Aorta (tissue), 5 donors: ENCODE measurements around the gene ZNF319. TPM values are rescaled to one million over a fixed set of nuclear protein-coding genes. Genes with fewer than 3 reads are reported as not detected.

Experiments
- ATAC-seq: fragments of 200-7000 bp; cut with Tn5 transposase; one replicate; pipeline ENCODE4 v1.9.1; 2022; ENCODE audit warnings: moderate library complexity; ENCODE audit not compliant: low FRiP score
- DNase-seq, 2 donors: peaks; one replicate each; pipeline ENCODE4 v3.0.0-alpha.2; 2020
- H3K27ac ChIP-seq, 2 donors: one replicate each; pipeline ENCODE4 v1.5.1; 2013; ENCODE audit warnings: low read length in 2 of 2, mild to moderate bottlenecking in 2 of 2, moderate library complexity in 2 of 2, control low read depth in 1 of 2, inconsistent platforms in 1 of 2, low read depth in 1 of 2
- H3K27me3 ChIP-seq, 2 donors: one replicate each; pipeline ENCODE4 v1.6.1; 2013; ENCODE audit warnings: control low read depth in 1 of 2, low read length in 1 of 2, mild to moderate bottlenecking in 1 of 2, moderate library complexity in 1 of 2; ENCODE audit not compliant: insufficient read depth in 2 of 2, control insufficient read depth in 1 of 2
- H3K36me3 ChIP-seq, 2 donors: one replicate each; pipeline ENCODE4 v1.6.1; 2013; ENCODE audit warnings: control low read depth in 1 of 2, low read length in 1 of 2, mild to moderate bottlenecking in 1 of 2; ENCODE audit not compliant: insufficient read depth in 2 of 2, control insufficient read depth in 1 of 2
- H3K4me1 ChIP-seq, 2 donors: one replicate each; pipeline ENCODE4 v1.6.1; 2013; ENCODE audit warnings: low read length in 2 of 2, control low read depth in 1 of 2, mild to moderate bottlenecking in 1 of 2, moderate library complexity in 1 of 2; ENCODE audit not compliant: insufficient read depth in 2 of 2, control insufficient read depth in 1 of 2
- H3K4me3 ChIP-seq, 2 donors: one replicate each; pipeline ENCODE4 v1.5.1; 2013; ENCODE audit warnings: low read length in 2 of 2, control low read depth in 1 of 2, mild to moderate bottlenecking in 1 of 2
- H3K9me3 ChIP-seq: one replicate; pipeline ENCODE4 v1.6.1; 2013; ENCODE audit warnings: mild to moderate bottlenecking, low read length; ENCODE audit not compliant: control insufficient read depth
- WGBS, 2 donors: extraction: QIAGEN DNeasy Blood & Tissue Kit; methylation state at CpG; one replicate each; pipeline ENCODE4 v1.1.7; 2013; 5-methylcytosine and 5-hydroxymethylcytosine counted together
- intact Hi-C, 2 donors: fragments of 100-400 bp; cut with DNase I; formaldehyde crosslinking; loops; one replicate each; pipeline versions ENCODE4 v1.14.2 to v1.15.0; 2022
- polyA plus RNA-seq, 2 donors: library from polyadenylated mRNA; stranded (reverse); fragments of 200-250 nt; gene quantifications; one replicate each; pipeline ENCODE4 v1.2.3, GENCODE V29; 2013
- total RNA-seq, 2 donors: library from RNA; stranded (reverse); fragmentation: NEBNext Ultra II Directional; extraction: Animal tissue kit (Norgen Biotek cat#: 25700); gene quantifications; one replicate each; pipeline ENCODE4 v1.2.1, GENCODE V29; 2021
- donor health status: healthy with polysubstance abuse.
- donor health status: Bipolar disorder and iron deficiency.
- donor health status: DM: no; HTN: no; CAD: no.
- donor health status: DM: no; HTN: no; CAD: no.
- donor health status: DM: yes; HTN: yes; CAD: no.

Gene ZNF319
- total and polyA plus RNA-seq, 4 donors: 1.6 to 10.6 (median 5.6) TPM

DNA sequence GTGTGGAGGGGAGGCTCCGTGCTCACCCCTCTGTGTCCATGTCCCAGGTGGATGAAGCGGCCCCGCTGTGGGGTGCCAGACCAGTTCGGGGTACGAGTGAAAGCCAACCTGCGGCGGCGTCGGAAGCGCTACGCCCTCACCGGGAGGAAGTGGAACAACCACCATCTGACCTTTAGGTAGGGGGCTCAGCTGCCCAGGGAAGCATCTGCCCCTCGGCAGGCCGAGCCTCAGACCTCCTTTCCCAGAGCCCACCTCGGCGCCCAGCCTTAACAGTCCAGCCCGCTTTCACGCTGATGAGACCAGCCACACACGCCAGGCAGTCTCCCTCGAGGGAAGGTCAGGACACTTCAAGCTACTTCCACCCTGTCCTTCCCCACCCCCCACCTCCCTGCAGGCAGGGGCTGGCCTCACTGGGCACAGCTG is 37.8 kb upstream of the ZNF319 start:
- Histone ChIP-seq H3K9me3 (no peaks in the 10 kb centered on the region), H3K27me3 (no peaks in the 10 kb centered on the region), H3K27ac (no peak overlapping the region), H3K4me3 (no peak overlapping the region), H3K4me1 (no peaks in the 10 kb centered on the region), H3K36me3 (no peaks in the 10 kb centered on the region)
- 96 to 98% methylated on average over 20 of the region's 20 CpGs for WGBS, 2 donors
- intact Hi-C loops: no loop called here
- ATAC-seq: no peak
- DNase-seq: no peak

DNA sequence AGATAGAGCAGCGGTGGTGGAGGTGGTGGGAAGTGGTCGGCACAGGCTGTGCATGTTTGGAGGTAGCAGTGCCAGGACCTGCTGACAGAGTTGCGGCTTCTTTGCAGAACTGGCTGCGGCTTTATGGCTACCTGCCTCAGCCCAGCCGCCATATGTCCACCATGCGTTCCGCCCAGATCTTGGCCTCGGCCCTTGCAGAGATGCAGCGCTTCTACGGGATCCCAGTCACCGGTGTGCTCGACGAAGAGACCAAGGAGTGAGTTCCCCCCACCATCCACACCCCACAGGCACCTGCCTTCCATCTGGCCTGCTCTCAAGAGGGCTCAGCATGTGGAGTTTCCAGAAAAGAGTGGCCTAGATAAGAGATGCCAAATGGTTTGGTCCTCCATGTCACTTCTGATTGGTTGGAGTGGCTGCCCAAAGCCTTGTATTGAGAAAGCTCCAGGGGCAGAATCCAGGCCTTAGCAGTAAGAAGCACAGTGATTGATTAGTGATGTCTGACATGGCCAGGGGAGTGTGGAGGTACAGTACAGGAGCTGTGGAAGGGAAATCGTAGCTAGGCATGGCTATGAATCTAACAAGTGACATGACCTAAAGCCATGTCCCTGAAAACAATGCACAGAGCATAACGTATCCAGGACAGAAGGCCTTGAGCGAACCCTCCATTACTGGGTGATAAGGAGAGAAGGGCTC is 37.0 kb upstream of the ZNF319 start:
- Histone ChIP-seq H3K27me3 (no peaks in the 10 kb centered on the region), H3K27ac (no peak overlapping the region), H3K9me3 (no peaks in the 10 kb centered on the region), H3K4me1 (no peaks in the 10 kb centered on the region), H3K4me3 (no peak overlapping the region), H3K36me3 (no peaks in the 10 kb centered on the region)
- DNase-seq (no peak), ATAC-seq (no peak)
- intact Hi-C loops: no loop called here
- WGBS, 2 donors: 95 to 96% methylated on average over 16 of the region's 16 CpGs

DNA sequence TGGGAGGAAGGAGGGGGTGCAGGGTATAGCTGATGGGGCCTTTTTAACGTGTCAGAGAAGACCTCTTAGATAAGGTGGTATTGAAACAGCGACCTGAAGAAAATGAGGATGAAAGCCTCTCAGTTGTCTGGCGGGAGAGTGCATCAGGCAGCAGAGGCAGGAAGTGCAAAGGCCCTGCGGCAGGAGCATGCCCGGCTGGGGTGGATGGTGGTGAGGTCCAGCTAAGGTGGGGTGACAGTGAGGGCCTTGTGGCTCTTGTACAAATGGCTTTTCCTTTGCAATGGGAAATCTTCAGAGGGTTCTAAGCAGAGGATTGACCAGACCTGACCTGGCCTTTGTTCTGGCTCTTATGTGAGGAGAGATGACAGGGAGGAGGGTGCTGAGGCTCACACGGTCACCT is 36.5 kb upstream of the ZNF319 start:
- Histone ChIP-seq H3K4me1 (no peaks in the 10 kb centered on the region), H3K27ac (no peak overlapping the region), H3K27me3 (no peaks in the 10 kb centered on the region), H3K4me3 (no peak overlapping the region), H3K36me3 (no peaks in the 10 kb centered on the region), H3K9me3 (no peaks in the 10 kb centered on the region)
- 95 to 97% methylated on average over 6 of the region's 6 CpGs for WGBS, 2 donors
- DNase-seq (no peak), ATAC-seq (no peak)
- intact Hi-C loops: no loop called here

DNA sequence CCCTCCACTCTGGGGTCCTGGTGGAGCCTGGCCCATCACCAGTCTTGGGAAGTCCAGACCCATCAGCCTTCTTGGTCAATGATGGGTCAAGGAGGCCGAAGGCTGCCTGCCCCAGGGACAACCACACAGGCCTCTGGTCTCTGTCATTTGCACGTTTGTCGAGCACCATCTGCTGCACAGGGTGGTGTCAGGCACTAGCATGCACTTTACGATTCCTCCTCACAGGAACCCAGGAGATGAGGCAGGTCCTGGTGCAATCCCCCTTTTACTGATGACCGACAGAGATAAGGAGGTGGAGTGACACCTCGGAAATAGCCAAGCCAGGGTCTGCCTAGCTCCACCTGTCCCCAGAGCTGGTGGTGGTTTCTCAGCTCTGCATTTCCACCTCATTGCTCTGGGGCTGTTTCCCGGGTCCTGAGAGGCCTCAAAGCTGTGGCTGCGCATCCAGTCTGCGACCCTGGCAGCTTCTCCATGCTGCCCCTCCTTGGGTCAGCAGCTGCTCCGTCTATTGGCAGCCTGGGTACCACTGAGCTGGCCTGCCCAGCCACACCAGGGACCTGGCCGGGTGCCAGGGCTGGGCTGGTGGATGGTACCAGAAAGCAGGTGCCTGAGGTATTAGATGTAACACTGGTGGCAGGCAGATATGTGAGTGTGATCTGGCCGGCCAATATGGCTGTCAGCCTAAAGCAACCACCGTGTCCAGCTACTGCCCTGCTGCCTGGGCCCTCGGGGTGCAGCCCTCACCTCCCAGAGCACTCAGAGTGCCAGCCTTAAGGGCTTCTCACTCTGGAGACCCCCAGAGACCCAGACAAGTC is 35.1 kb upstream of the ZNF319 start:
- no peaks in the 10 kb centered on the region for H3K4me1 ChIP-seq
- intact Hi-C loops: no loop called here
- no peaks in the 10 kb centered on the region for H3K9me3 ChIP-seq
- ATAC-seq: no peak
- no peaks in the 10 kb centered on the region for H3K27me3 ChIP-seq
- H3K4me3 ChIP-seq: no peak overlapping the region
- WGBS, 2 donors: 85% methylated on average over 14 of the region's 14 CpGs
- no peaks in the 10 kb centered on the region for H3K36me3 ChIP-seq
- no peak for DNase-seq
- H3K27ac ChIP-seq: no peak overlapping the region

DNA sequence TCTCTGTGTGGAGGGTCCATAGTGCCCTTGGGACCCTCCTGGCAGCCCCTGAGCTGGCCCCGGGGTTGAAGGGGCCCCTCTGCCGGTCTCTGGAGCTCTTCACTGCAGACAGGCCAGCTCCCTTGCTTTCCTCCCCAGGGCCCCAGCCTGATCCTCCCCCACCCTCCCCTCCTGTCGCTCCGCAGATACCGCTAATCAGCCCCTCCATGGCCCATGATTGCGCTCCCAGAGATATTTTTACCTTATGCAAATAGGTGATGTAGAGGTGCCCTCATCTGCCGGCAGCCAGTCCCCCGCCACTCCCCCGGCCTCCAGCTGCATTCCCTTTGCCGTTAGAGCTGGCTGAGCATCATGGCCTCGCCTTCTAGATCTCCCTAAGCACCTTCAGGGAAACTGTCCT is 34.3 kb upstream of the ZNF319 start:
- no peaks in the 10 kb centered on the region for H3K36me3 ChIP-seq
- H3K27me3 ChIP-seq: no peaks in the 10 kb centered on the region
- intact Hi-C loops: no loop called here
- 86 to 89% methylated on average over 11 of the region's 11 CpGs for WGBS, 2 donors
- ATAC-seq: no peak
- H3K9me3 ChIP-seq: no peaks in the 10 kb centered on the region
- no peak for DNase-seq
- H3K27ac ChIP-seq: no peak overlapping the region
- no peak overlapping the region for H3K4me3 ChIP-seq
- no peaks in the 10 kb centered on the region for H3K4me1 ChIP-seq

DNA sequence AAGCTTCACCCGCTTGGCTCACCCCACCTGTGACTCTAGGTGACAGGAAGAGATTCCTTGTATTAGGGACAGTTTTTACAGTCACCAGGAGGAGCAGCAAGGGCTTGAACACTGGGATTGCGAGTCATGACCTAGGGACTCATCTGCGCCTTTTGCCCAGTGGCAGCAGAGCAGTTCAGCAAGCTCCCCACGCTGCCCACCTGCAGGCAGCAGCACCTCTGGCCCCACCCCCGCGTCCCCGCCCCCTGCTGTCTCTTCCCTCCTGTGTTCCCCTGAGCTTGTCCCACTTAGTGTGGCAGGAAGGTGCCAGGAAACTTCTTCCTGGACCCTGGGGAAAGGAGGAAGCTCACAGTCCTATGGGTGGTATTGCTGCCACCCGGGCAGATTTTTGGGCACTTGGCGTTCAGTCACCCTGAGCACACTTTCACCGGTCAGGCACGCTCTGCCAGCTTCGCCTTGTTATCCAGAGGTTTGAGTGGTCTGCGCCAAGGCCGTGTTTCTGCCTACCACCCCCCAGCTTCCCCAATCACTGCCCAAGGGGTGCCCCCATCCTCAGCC is 33.7 kb upstream of the ZNF319 start:
- no peaks in the 10 kb centered on the region for H3K4me1 ChIP-seq
- 89 to 91% methylated on average over 14 of the region's 14 CpGs for WGBS, 2 donors

DNA sequence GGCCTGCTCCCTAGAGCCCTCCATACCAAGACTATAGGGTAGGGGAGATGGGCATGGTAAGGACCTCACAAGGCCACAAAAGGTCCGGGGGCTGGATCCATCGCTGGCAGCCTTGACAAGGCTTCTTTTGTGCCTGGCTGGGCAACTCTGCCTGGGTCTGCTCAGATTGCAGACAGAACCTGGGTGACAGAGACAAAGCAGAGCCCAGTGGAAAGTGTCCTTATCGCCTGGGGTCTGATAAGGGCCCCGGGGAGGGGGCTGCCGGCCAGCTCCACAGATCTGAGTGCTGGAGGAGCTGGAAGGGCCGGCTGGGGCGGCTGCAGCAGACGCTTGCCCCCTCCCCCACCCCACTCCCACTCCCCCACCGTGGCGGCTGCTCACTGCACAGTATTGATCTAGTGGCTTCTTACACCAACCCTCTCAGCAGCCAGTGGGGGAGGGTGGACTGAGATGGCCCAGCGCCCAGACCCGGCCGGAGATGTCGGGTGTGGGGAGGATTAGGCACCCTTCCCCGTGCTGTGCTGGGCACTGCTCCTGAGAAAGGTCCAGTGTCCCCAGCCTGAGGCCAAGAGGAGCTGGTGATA is 32.3 kb upstream of the ZNF319 start:
- ATAC-seq (no peak), DNase-seq (no peak)
- intact Hi-C loops: no loop called here
- no peak overlapping the region for H3K4me3 ChIP-seq
- WGBS, 2 donors: 18 to 19% methylated on average over 15 of the region's 15 CpGs
- H3K27me3 ChIP-seq: no peaks in the 10 kb centered on the region
- no peaks in the 10 kb centered on the region for H3K9me3 ChIP-seq
- H3K36me3 ChIP-seq: no peaks in the 10 kb centered on the region
- no peaks in the 10 kb centered on the region for H3K4me1 ChIP-seq
- no peak overlapping the region for H3K27ac ChIP-seq

More for the DNA sequence above, 33.7 kb upstream of the ZNF319 start:
- DNase-seq (no peak), ATAC-seq (no peak)
- H3K27me3 ChIP-seq: no peaks in the 10 kb centered on the region
- H3K9me3 ChIP-seq: no peaks in the 10 kb centered on the region
- no peak overlapping the region for H3K4me3 ChIP-seq
- no peaks in the 10 kb centered on the region for H3K36me3 ChIP-seq
- no peak overlapping the region for H3K27ac ChIP-seq
- intact Hi-C loops: no loop called here

DNA sequence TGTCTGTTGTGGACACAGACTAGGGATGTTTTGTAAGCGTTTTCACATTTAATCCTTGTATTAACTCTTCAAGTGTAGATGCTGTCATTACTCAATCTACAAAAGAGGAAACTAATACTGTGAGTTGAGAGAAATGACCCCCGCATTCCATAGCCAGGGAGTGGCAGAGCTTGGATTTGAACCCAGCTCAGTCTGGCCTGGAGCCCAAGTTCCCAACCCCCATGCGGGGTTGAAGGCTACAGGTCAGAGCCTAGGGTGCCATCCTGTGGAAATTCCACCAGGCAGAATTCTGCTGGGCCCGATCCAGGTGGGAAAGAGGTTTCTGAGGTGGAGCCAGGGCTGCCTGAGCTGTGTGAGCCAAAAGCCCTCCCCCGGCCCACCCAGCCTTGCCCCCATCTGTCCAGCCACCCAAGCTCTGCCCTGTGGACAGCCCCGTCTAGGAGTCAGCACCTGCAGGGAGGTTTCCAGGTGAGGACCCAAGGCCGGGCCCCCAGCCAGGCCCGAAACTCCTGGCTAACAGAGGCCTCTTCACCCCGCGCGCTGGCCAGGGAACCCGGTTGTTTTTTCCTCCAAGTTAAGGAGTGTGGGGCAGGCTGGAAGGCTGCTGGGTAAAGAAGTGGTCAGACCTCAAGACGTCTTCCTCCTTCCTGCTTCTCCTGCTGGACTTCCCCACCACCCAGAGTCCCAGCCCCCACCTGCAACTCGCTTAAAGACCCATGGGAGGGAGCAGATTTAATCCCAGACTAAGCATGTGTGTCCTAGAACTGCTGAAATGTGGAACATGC is 30.7 kb upstream of the ZNF319 start:
- WGBS, 2 donors: 81 to 86% methylated on average over 14 of the region's 14 CpGs
- Histone ChIP-seq H3K4me1 (no peaks in the 10 kb centered on the region), H3K27ac (no peak overlapping the region), H3K27me3 (no peaks in the 10 kb centered on the region), H3K36me3 (no peaks in the 10 kb centered on the region), H3K4me3 (no peak overlapping the region), H3K9me3 (no peaks in the 10 kb centered on the region)
- ATAC-seq (no peak), DNase-seq (no peak)
- intact Hi-C loops: no loop called here
